Activated naive CD4-positive, alpha-beta T cell treated with anti-CD3 and anti-CD28 coated beads, Interleukin-2, amount 50 U/mL, for 24 hours (primary cell): ENCODE data around the gene YJU2.
"Not testable (repeated sequence)": the region's sequence is repeated elsewhere in the genome, so short reads cannot be mapped to it uniquely, and the experiment has no call there.

Experiments used
- H3K27ac Mint-ChIP-seq: one replicate; pipeline ENCODE4 v1.8.0; 2021; ENCODE audit warnings: mild to moderate bottlenecking, mixed read lengths
- H3K27me3 Mint-ChIP-seq: one replicate; pipeline ENCODE4 v1.8.0; 2021; ENCODE audit warnings: mixed read lengths
- H3K36me3 Mint-ChIP-seq: one replicate; pipeline ENCODE4 v1.8.0; 2021; ENCODE audit warnings: mixed read lengths
- H3K4me1 Mint-ChIP-seq: one replicate; pipeline ENCODE4 v1.8.0; 2021; ENCODE audit warnings: mixed read lengths
- H3K4me3 Mint-ChIP-seq: one replicate; pipeline ENCODE4 v1.8.0; 2021; ENCODE audit warnings: mild to moderate bottlenecking, mixed read lengths
- H3K9me3 Mint-ChIP-seq: one replicate; pipeline ENCODE4 v1.8.0; 2021; ENCODE audit warnings: mixed read lengths

The YJU2 gene

GRCh38 chr19:4237510-4237909, 9.4 kb upstream of the YJU2 start:
- not testable (repeated sequence) for H3K27ac Mint-ChIP-seq, H3K4me3 Mint-ChIP-seq, H3K4me1 Mint-ChIP-seq, H3K36me3 Mint-ChIP-seq, H3K9me3 Mint-ChIP-seq, H3K27me3 Mint-ChIP-seq

GRCh38 chr19:4238831-4239230, 8.0 kb upstream of the YJU2 start:
- Mint-ChIP-seq H3K9me3 (peaks cover 5% of the 10 kb centered on the region), H3K27me3 (peaks cover 1% of the 10 kb centered on the region), H3K4me3 (no peak overlapping the region), H3K36me3 (peaks cover 3% of the 10 kb centered on the region), H3K27ac (no peak overlapping the region), H3K4me1 (no peaks in the 10 kb centered on the region)

GRCh38 chr19:4241824-4242430, 5.0 kb upstream of the YJU2 start:
- H3K36me3 Mint-ChIP-seq, result peaks cover 3% of the 10 kb centered on the region
- peaks cover 5% of the 10 kb centered on the region for H3K9me3 Mint-ChIP-seq
- H3K4me3 Mint-ChIP-seq, result no peak overlapping the region
- H3K27me3 Mint-ChIP-seq, result no peaks in the 10 kb centered on the region
- peaks cover 4% of the 10 kb centered on the region for H3K4me1 Mint-ChIP-seq
- H3K27ac Mint-ChIP-seq, result no peak overlapping the region

GRCh38 chr19:4245938-4246337, 942 bp upstream of the YJU2 start:
- Mint-ChIP-seq H3K27ac (peak overlapping the region; percentile 98), H3K4me1 (peaks cover 18% of the 10 kb centered on the region)
- not testable (repeated sequence) for H3K36me3 Mint-ChIP-seq, H3K9me3 Mint-ChIP-seq, H3K27me3 Mint-ChIP-seq, H3K4me3 Mint-ChIP-seq

GRCh38 chr19:4256563-4256962, 9.7 kb downstream of the YJU2 start:
- Mint-ChIP-seq H3K36me3 (peaks cover 21% of the 10 kb centered on the region), H3K27me3 (no peaks in the 10 kb centered on the region), H3K4me1 (no peaks in the 10 kb centered on the region), H3K27ac (no peak overlapping the region), H3K9me3 (no peaks in the 10 kb centered on the region), H3K4me3 (no peak overlapping the region)

- Mint-ChIP-seq H3K27me3 (no peaks in the 10 kb centered on the region), H3K4me1 (no peaks in the 10 kb centered on the region), H3K36me3 (peaks cover 21% of the 10 kb centered on the region), H3K27ac (no peak overlapping the region), H3K4me3 (no peak overlapping the region), H3K9me3 (no peaks in the 10 kb centered on the region)
Measured at GRCh38 chr19:4257025-4257424, 10.1 kb downstream of the YJU2 start.

GRCh38 chr19:4258181-4258580, 11.3 kb downstream of the YJU2 start:
- H3K27ac Mint-ChIP-seq, result no peak overlapping the region
- no peak overlapping the region for H3K4me3 Mint-ChIP-seq
- no peaks in the 10 kb centered on the region for H3K9me3 Mint-ChIP-seq
- H3K4me1 Mint-ChIP-seq, result no peaks in the 10 kb centered on the region
- H3K36me3 Mint-ChIP-seq, result peaks cover 21% of the 10 kb centered on the region
- no peaks in the 10 kb centered on the region for H3K27me3 Mint-ChIP-seq

- Mint-ChIP-seq H3K4me1 (peaks cover 18% of the 10 kb centered on the region), H3K36me3 (peaks cover 15% of the 10 kb centered on the region), H3K27ac (no peak overlapping the region), H3K4me3 (no peak overlapping the region), H3K9me3 (no peaks in the 10 kb centered on the region), H3K27me3 (no peaks in the 10 kb centered on the region)
Measured at GRCh38 chr19:4260613-4261191, 13.8 kb downstream of the YJU2 start.

GRCh38 chr19:4264812-4265211, 17.9 kb downstream of the YJU2 start:
- peaks cover 13% of the 10 kb centered on the region for H3K36me3 Mint-ChIP-seq
- peak overlapping the region; percentile 52 for H3K27ac Mint-ChIP-seq
- H3K4me1 Mint-ChIP-seq, result peaks cover 32% of the 10 kb centered on the region
- no peaks in the 10 kb centered on the region for H3K27me3 Mint-ChIP-seq
- peak overlapping the region; percentile 36 for H3K4me3 Mint-ChIP-seq
- no peaks in the 10 kb centered on the region for H3K9me3 Mint-ChIP-seq

- H3K4me1 Mint-ChIP-seq, result peaks cover 32% of the 10 kb centered on the region
- peaks cover 10% of the 10 kb centered on the region for H3K36me3 Mint-ChIP-seq
- H3K4me3 Mint-ChIP-seq, result peak overlapping the region; percentile 51
- no peaks in the 10 kb centered on the region for H3K27me3 Mint-ChIP-seq
- peak overlapping the region; percentile 91 for H3K27ac Mint-ChIP-seq
- no peaks in the 10 kb centered on the region for H3K9me3 Mint-ChIP-seq
Measured at GRCh38 chr19:4266253-4267000, 19.5 kb downstream of the YJU2 start.

GRCh38 chr19:4267101-4267900, 20.4 kb downstream of the YJU2 start:
- no peaks in the 10 kb centered on the region for H3K27me3 Mint-ChIP-seq
- peaks cover 10% of the 10 kb centered on the region for H3K36me3 Mint-ChIP-seq
- H3K27ac Mint-ChIP-seq, result peak overlapping the region; percentile 66
- peaks cover 32% of the 10 kb centered on the region for H3K4me1 Mint-ChIP-seq
- no peak overlapping the region for H3K4me3 Mint-ChIP-seq
- H3K9me3 Mint-ChIP-seq, result no peaks in the 10 kb centered on the region

GRCh38 chr19:4267901-4268815, 21.3 kb downstream of the YJU2 start:
- no peak overlapping the region for H3K27ac Mint-ChIP-seq
- H3K9me3 Mint-ChIP-seq, result no peaks in the 10 kb centered on the region
- H3K4me1 Mint-ChIP-seq, result peaks cover 32% of the 10 kb centered on the region
- H3K27me3 Mint-ChIP-seq, result no peaks in the 10 kb centered on the region
- no peak overlapping the region for H3K4me3 Mint-ChIP-seq
- peaks cover 10% of the 10 kb centered on the region for H3K36me3 Mint-ChIP-seq

GRCh38 chr19:4268816-4269430, 22.0 kb downstream of the YJU2 start:
- H3K27ac Mint-ChIP-seq, result no peak overlapping the region
- H3K9me3 Mint-ChIP-seq, result no peaks in the 10 kb centered on the region
- peaks cover 28% of the 10 kb centered on the region for H3K4me1 Mint-ChIP-seq
- no peak overlapping the region for H3K4me3 Mint-ChIP-seq
- peaks cover 10% of the 10 kb centered on the region for H3K36me3 Mint-ChIP-seq
- H3K27me3 Mint-ChIP-seq, result no peaks in the 10 kb centered on the region

- no peaks in the 10 kb centered on the region for H3K4me1 Mint-ChIP-seq
- no peaks in the 10 kb centered on the region for H3K9me3 Mint-ChIP-seq
- H3K27ac Mint-ChIP-seq, result no peak overlapping the region
- no peaks in the 10 kb centered on the region for H3K36me3 Mint-ChIP-seq
- no peak overlapping the region for H3K4me3 Mint-ChIP-seq
- H3K27me3 Mint-ChIP-seq, result no peaks in the 10 kb centered on the region
Measured at GRCh38 chr19:4272894-4273293, 26.0 kb downstream of the YJU2 start.

- H3K36me3 Mint-ChIP-seq, H3K27ac Mint-ChIP-seq, H3K4me3 Mint-ChIP-seq: not testable (repeated sequence)
Measured at GRCh38 chr19:4274321-4274686, 27.4 kb downstream of the YJU2 start.

More at GRCh38 chr19:4274321-4274686, 27.4 kb downstream of the YJU2 start:
- H3K9me3 Mint-ChIP-seq, H3K27me3 Mint-ChIP-seq, H3K4me1 Mint-ChIP-seq: not testable (repeated sequence)
